Measurements from ENCODE around the gene MT1HL1. TPM values are rescaled to one million over a fixed set of nuclear protein-coding genes. Genes with fewer than 3 reads are reported as not detected.

Gene MT1HL1
- not detected for total RNA-seq
- polyA plus RNA-seq (ENCODE audit: insufficient read length in 6 of 6), result not detected
- long read RNA-seq, donor 1, result 0 reads
- long read RNA-seq, donor 2, result 0 reads
- long read RNA-seq, donor 3, result 0 reads
- long read RNA-seq, donor 4, result 0 reads
- long read RNA-seq, donor 5, result 0 reads
- long read RNA-seq, donor 6, result 0 reads
- long read RNA-seq, donor 7, result 0 reads
- long read RNA-seq, donor 8, result 0 reads
- long read RNA-seq, donor 9, result 0 reads
- long read RNA-seq, donor 10, result 0 reads
- long read RNA-seq, donor 11, result 0 reads
- long read RNA-seq, donor 12, result 0 reads

- intact Hi-C loops (cut with DNase I), result no loop called here
Observed at GRCh38 chr1:237004116-237004515, at the start of gene MT1HL1. MT1HL1 (minus strand) TSS chr1:237004441; CDS start chr1:237004372, 69 bp downstream.

GRCh38 chr1:237050915-237051314 is 46.7 kb upstream of the MT1HL1 start:
- no peak for TF ChIP-seq CTCF (IDR thresholded peaks at IDR 0.05)
- intact Hi-C loops (cut with DNase I), result no loop called here

More at GRCh38 chr1:237004116-237004515, at the start of gene MT1HL1:
- no peaks in the 10 kb centered on the region for H3K4me1 ChIP-seq
- H3K36me3 ChIP-seq, result no peaks in the 10 kb centered on the region
- no peak for TF ChIP-seq CTCF (IDR thresholded peaks at IDR 0.05)
- ATAC-seq (no peak), DNase-seq (no peak)
- no peaks in the 10 kb centered on the region for H3K9me3 ChIP-seq
- H3K27me3 ChIP-seq, result no peaks in the 10 kb centered on the region
- H3K27ac ChIP-seq, result no peak within 1 kb of the TSS
- H3K4me3 ChIP-seq, result no peak within 1 kb of the TSS

GRCh38 chr1:237050185-237050584 is 45.9 kb upstream of the MT1HL1 start:
- ATAC-seq (no peak), DNase-seq (no peak)
- H3K4me1 ChIP-seq, result no peaks in the 10 kb centered on the region
- intact Hi-C loops (cut with DNase I), result no loop called here
- H3K27me3 ChIP-seq, result peaks cover 0 to 22% of the 10 kb centered on the region in 2 donors
- no peaks in the 10 kb centered on the region for H3K9me3 ChIP-seq
- H3K27ac ChIP-seq, result no peak overlapping the region
- H3K36me3 ChIP-seq, result no peaks in the 10 kb centered on the region
- no peak for TF ChIP-seq CTCF (IDR thresholded peaks at IDR 0.05)
- H3K4me3 ChIP-seq, result no peak overlapping the region

More at GRCh38 chr1:237050915-237051314, 46.7 kb upstream of the MT1HL1 start:
- DNase-seq, result no peak
- no peak for ATAC-seq
- Histone ChIP-seq H3K27me3 (peaks cover 0 to 15% of the 10 kb centered on the region in 2 donors), H3K4me3 (no peak overlapping the region), H3K36me3 (no peaks in the 10 kb centered on the region), H3K9me3 (no peaks in the 10 kb centered on the region), H3K27ac (no peak overlapping the region), H3K4me1 (no peaks in the 10 kb centered on the region)

- Histone ChIP-seq H3K27me3 (peaks cover under 1 to 34% of the 10 kb centered on the region in 2 donors), H3K9me3 (no peaks in the 10 kb centered on the region), H3K4me3 (no peak overlapping the region), H3K36me3 (no peaks in the 10 kb centered on the region), H3K27ac (no peak overlapping the region), H3K4me1 (no peaks in the 10 kb centered on the region)
- DNase-seq (no peak), ATAC-seq (no peak)
- intact Hi-C loops (cut with DNase I), result no loop called here
- TF ChIP-seq CTCF (IDR thresholded peaks at IDR 0.05), result no peak
Observed at GRCh38 chr1:237048803-237049202, 44.6 kb upstream of the MT1HL1 start.

GRCh38 chr1:237045278-237046016 is 41.2 kb upstream of the MT1HL1 start:
- H3K36me3 ChIP-seq, result no peaks in the 10 kb centered on the region
- no peak for ATAC-seq
- intact Hi-C loops (cut with DNase I), result no loop called here
- H3K27ac ChIP-seq, result no peak overlapping the region
- TF ChIP-seq CTCF (IDR thresholded peaks at IDR 0.05), result no peak
- no peaks in the 10 kb centered on the region for H3K4me1 ChIP-seq
- H3K9me3 ChIP-seq, result no peaks in the 10 kb centered on the region
- no peak for DNase-seq
- H3K27me3 ChIP-seq, result peaks cover 25 to 63% of the 10 kb centered on the region in 2 donors
- no peak overlapping the region for H3K4me3 ChIP-seq

All from left lung (tissue), 14 donors.